Measurements from ENCODE around the gene HS1BP3.

The HS1BP3 gene

DNA sequence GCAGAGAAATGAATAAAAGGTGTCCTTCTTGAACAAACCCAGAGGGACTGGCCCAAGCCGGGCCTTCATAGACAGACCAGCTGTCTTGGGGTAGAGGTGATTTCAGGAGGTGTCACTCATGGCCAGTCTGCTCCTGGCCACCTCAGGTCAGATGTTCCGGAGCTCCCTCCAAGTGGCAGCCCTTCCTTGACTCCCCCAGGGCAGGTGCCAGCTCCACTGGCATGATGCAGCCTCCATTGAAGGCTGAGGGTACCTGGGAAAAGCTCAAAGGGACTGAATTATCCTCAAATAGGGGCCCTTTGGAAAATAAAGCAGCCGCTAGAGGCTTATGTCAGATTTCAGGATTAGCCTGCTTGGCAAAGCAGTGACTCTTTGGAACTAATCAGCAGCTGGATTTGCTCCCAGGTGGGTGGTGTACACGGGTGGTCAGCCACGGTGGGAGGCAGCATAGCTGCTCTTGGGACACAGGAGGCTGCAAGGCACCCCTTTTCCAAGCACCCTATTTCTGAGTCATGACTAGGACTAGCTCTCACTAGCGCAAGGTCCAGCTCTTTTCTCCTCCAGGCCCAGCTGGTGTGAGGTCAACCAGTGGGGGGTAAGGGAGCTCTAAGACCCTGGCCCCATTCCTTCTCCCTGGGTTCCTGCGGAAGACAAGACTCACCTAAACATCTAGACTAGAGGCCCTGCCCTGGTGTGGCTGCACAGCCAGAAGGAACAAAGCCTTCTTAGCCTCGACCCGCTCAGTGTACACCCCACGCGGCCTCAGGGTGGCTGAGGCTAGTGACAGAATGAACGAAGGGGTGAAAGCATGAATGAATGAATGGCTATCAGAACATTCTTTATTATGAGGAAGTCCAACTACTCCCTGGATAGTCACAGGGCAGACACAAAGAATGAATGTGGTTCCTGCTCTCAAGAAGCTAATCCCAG is 29.3 kb downstream of the HS1BP3 start:
- DNase-seq (ENCODE audit: low spot score) (peak; percentile 34), ATAC-seq (ENCODE audit: low read depth) (no peak)
- no peaks in the 10 kb centered on the region for H3K36me3 ChIP-seq (ENCODE audit: low read depth)
- H3K9me3 ChIP-seq (ENCODE audit: severe bottlenecking) = no peaks in the 10 kb centered on the region
- H3K27ac ChIP-seq (ENCODE audit: poor library complexity, severe bottlenecking) = no peak overlapping the region
- TF ChIP-seq, protein P1, sequence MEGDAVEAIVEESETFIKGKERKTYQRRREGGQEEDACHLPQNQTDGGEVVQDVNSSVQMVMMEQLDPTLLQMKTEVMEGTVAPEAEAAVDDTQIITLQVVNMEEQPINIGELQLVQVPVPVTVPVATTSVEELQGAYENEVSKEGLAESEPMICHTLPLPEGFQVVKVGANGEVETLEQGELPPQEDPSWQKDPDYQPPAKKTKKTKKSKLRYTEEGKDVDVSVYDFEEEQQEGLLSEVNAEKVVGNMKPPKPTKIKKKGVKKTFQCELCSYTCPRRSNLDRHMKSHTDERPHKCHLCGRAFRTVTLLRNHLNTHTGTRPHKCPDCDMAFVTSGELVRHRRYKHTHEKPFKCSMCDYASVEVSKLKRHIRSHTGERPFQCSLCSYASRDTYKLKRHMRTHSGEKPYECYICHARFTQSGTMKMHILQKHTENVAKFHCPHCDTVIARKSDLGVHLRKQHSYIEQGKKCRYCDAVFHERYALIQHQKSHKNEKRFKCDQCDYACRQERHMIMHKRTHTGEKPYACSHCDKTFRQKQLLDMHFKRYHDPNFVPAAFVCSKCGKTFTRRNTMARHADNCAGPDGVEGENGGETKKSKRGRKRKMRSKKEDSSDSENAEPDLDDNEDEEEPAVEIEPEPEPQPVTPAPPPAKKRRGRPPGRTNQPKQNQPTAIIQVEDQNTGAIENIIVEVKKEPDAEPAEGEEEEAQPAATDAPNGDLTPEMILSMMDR (IDR thresholded peaks at IDR 0.05; ENCODE audit: poor library complexity, severe bottlenecking) = no peak
- peaks cover 13% of the 10 kb centered on the region for H3K4me1 ChIP-seq (ENCODE audit: insufficient read depth, poor library complexity, severe bottlenecking)
- H3K4me3 ChIP-seq (ENCODE audit: severe bottlenecking) = no peak overlapping the region
- no peaks in the 10 kb centered on the region for H3K27me3 ChIP-seq (ENCODE audit: insufficient read depth, poor library complexity, severe bottlenecking)

DNA sequence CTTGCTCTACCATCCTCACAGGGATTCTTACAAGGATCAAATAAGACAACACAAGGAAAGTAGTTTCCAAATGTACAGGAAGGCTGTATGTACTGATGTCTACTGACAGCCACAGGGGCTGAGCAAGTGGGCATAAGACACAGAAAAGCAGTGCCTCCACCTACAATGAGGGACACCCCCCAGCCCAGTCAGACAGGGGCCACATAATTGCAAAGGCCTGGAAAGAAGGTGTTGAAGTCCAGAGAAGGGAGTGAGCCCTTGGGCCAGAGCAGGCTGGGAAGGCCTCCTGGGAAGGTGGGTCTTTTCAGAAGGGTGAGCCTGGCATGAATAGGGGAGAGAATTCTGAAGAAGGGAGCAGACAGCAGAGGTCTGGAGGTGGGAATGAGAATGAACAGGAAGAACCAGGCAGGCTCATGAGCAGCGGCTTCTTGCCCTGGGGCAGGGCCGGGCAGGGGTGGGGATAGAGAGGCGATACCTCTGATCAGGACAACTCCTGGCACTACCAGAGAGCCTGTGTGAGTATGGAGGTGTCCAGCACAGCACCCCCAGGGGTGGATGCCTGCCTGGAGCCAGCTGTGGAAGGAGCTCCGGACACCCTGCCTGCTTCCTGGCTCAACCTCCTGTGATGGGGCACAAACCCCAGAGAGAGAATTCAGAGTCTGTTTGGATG is 30.1 kb downstream of the HS1BP3 start:
- DNase-seq (ENCODE audit: low spot score) (peak; percentile 48), ATAC-seq (ENCODE audit: low read depth) (no peak; the same call in 2 of the 3 replicates)
- Histone ChIP-seq H3K4me3 (ENCODE audit: severe bottlenecking) (no peak overlapping the region), H3K36me3 (ENCODE audit: low read depth) (no peaks in the 10 kb centered on the region), H3K27me3 (ENCODE audit: insufficient read depth, poor library complexity, severe bottlenecking) (no peaks in the 10 kb centered on the region), H3K9me3 (ENCODE audit: severe bottlenecking) (no peaks in the 10 kb centered on the region), H3K4me1 (ENCODE audit: insufficient read depth, poor library complexity, severe bottlenecking) (peaks cover 13% of the 10 kb centered on the region), H3K27ac (ENCODE audit: poor library complexity, severe bottlenecking) (no peak overlapping the region)
- TF ChIP-seq, protein P1 (IDR thresholded peaks at IDR 0.05; ENCODE audit: poor library complexity, severe bottlenecking) = no peak

DNA sequence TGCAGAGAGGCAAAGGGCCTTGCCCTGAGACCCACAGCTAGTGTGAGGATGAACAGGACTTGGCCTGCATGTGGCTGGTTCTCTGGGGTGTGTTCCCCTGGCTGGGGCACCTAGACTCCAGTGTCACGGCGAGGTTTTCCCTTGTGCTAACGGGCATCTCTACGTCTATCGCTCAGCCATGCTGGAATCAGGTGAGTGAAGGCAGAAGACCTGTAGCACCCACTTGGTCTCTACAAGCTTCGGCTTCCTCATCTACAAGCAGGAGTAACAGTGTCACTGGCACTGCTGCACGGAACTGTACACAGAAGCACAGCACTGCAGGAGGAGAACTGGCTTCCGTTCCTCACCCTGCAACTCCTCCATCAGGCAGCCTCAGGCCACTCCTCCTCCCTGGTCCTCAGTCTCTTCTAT is 30.6 kb downstream of the HS1BP3 start:
- ATAC-seq (ENCODE audit: low read depth) = no peak
- TF ChIP-seq, protein P1 (IDR thresholded peaks at IDR 0.05; ENCODE audit: poor library complexity, severe bottlenecking) = no peak
- Histone ChIP-seq H3K4me1 (ENCODE audit: insufficient read depth, poor library complexity, severe bottlenecking) (peaks cover 13% of the 10 kb centered on the region), H3K9me3 (ENCODE audit: severe bottlenecking) (no peaks in the 10 kb centered on the region), H3K27ac (ENCODE audit: poor library complexity, severe bottlenecking) (no peak overlapping the region), H3K36me3 (ENCODE audit: low read depth) (no peaks in the 10 kb centered on the region), H3K4me3 (ENCODE audit: severe bottlenecking) (no peak overlapping the region), H3K27me3 (ENCODE audit: insufficient read depth, poor library complexity, severe bottlenecking) (no peaks in the 10 kb centered on the region)
- peak; percentile 16 for DNase-seq (ENCODE audit: low spot score)

DNA sequence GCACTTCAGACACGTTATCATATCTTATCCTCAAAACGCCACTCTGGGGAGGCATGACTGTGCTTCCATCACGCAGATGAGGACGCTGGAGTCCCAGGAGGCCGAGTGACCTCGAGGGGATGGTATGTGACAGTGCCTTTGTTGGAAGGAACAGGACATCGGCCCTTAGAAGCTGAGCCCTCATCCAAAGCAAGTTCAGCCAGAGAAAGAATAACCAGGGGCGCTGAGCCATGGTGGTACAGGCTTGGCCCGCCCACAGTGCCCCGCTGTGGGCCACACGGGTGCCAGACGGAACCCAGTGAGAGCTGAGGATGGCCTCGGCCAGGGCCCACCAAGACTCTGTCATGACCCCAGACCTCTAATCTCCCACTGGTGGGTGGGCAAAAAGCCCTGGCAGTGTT is 31.3 kb downstream of the HS1BP3 start:
- TF ChIP-seq, protein P1 (IDR thresholded peaks at IDR 0.05; ENCODE audit: poor library complexity, severe bottlenecking) = no peak
- DNase-seq (ENCODE audit: low spot score) (peak; percentile 40), ATAC-seq (ENCODE audit: low read depth) (no peak)
- Histone ChIP-seq H3K4me1 (ENCODE audit: insufficient read depth, poor library complexity, severe bottlenecking) (peaks cover 13% of the 10 kb centered on the region), H3K36me3 (ENCODE audit: low read depth) (no peaks in the 10 kb centered on the region), H3K27ac (ENCODE audit: poor library complexity, severe bottlenecking) (no peak overlapping the region), H3K27me3 (ENCODE audit: insufficient read depth, poor library complexity, severe bottlenecking) (no peaks in the 10 kb centered on the region), H3K9me3 (ENCODE audit: severe bottlenecking) (no peaks in the 10 kb centered on the region), H3K4me3 (ENCODE audit: severe bottlenecking) (no peak overlapping the region)
